Naive thymus-derived CD4-positive, alpha-beta T cell (primary cell): ENCODE results near the gene SRPRB. TPM values are rescaled to one million over a fixed set of nuclear protein-coding genes. Genes with fewer than 3 reads are reported as not detected.

ENCODE experiments used
- ATAC-seq: fragments of 150-1000 bp; cut with Tn5 transposase; 2 replicates; pipeline ENCODE4 v1.10.0; 2021; ENCODE audit warnings: mild to moderate bottlenecking, moderate library complexity
- CTCF ChIA-PET: fragments of 350-600 bp; sonication (Branson Sonifier 250); formaldehyde crosslinking; loops from one replicate; lab custom pipeline; 2021; ENCODE audit warnings: antibody characterized with exemption; lab: Charles Lee
- POLR2A ChIA-PET: fragments of 350-600 bp; sonication (Branson Sonifier 250); formaldehyde crosslinking; loops from one replicate; lab custom pipeline; 2021; ENCODE audit warnings: antibody characterized with exemption, inconsistent platforms; lab: Charles Lee
- DNase-seq, 9 donors: peaks; one replicate each; pipeline versions ENCODE4 v3.0.0 to v3.0.0-alpha.2; 2020 to 2022; ENCODE audit warnings: mixed read lengths in 1 of 9
- H3K27ac ChIP-seq: one replicate; pipeline ENCODE4 v1.7.0; 2013; ENCODE audit warnings: mild to moderate bottlenecking, low read depth, low read length, moderate library complexity
- H3K27me3 ChIP-seq, 2 donors: one replicate each; pipeline ENCODE4 v1.7.0; 2013; ENCODE audit warnings: low read length in 2 of 2, mild to moderate bottlenecking in 2 of 2, moderate library complexity in 2 of 2; ENCODE audit not compliant: control insufficient read depth in 2 of 2, insufficient read depth in 2 of 2
- H3K36me3 ChIP-seq, 3 experiments: 1 replicate in 2 of 3; 2 replicates in 1 of 3; pipeline ENCODE4 v1.7.0; 2013; ENCODE audit warnings: low read length in 3 of 3, mild to moderate bottlenecking in 3 of 3, moderate library complexity in 1 of 3; ENCODE audit not compliant: insufficient read depth in 3 of 3, control insufficient read depth in 2 of 3
- H3K4me1 ChIP-seq, 2 donors: one replicate each; pipeline ENCODE4 v1.7.0; 2013; ENCODE audit warnings: low read length in 2 of 2, mild to moderate bottlenecking in 2 of 2, moderate library complexity in 1 of 2; ENCODE audit not compliant: control insufficient read depth in 2 of 2, insufficient read depth in 2 of 2
- H3K4me3 ChIP-seq: 2 replicates; pipeline ENCODE4 v1.7.0; 2013; ENCODE audit warnings: mild to moderate bottlenecking, low read length
- H3K9me3 ChIP-seq, 3 experiments: 1 replicate in 2 of 3; 2 replicates in 1 of 3; pipeline ENCODE4 v1.7.0; 2013; ENCODE audit warnings: low read length in 3 of 3; ENCODE audit not compliant: control insufficient read depth in 2 of 3
- H3K27ac Mint-ChIP-seq, 9 donors: one replicate each; pipeline ENCODE4 v1.8.0; 2020 to 2022; ENCODE audit warnings: mixed read lengths in 9 of 9, mild to moderate bottlenecking in 8 of 9, moderate library complexity in 5 of 9, inconsistent platforms in 2 of 9
- H3K27me3 Mint-ChIP-seq, 5 donors: one replicate each; pipeline ENCODE4 v1.8.0; 2021 to 2022; ENCODE audit warnings: mixed read lengths in 5 of 5, mild to moderate bottlenecking in 1 of 5
- H3K36me3 Mint-ChIP-seq, 5 donors: one replicate each; pipeline ENCODE4 v1.8.0; 2020 to 2022; ENCODE audit warnings: mixed read lengths in 5 of 5, mild to moderate bottlenecking in 3 of 5, inconsistent platforms in 1 of 5
- H3K4me1 Mint-ChIP-seq, 7 donors: one replicate each; pipeline ENCODE4 v1.8.0; 2020 to 2022; ENCODE audit warnings: mixed read lengths in 7 of 7, mild to moderate bottlenecking in 3 of 7, inconsistent platforms in 1 of 7
- H3K4me3 Mint-ChIP-seq, 10 donors: one replicate each; pipeline ENCODE4 v1.8.0; 2020 to 2022; ENCODE audit warnings: mild to moderate bottlenecking in 10 of 10, mixed read lengths in 10 of 10, moderate library complexity in 6 of 10, inconsistent platforms in 2 of 10
- H3K9me3 Mint-ChIP-seq, 11 donors: one replicate each; pipeline ENCODE4 v1.8.0; 2020 to 2022; ENCODE audit warnings: mixed read lengths in 11 of 11, mild to moderate bottlenecking in 4 of 11, inconsistent platforms in 1 of 11, moderate library complexity in 1 of 11
- intact Hi-C, 2 donors: fragments of 100-400 bp; cut with micrococcal nuclease; formaldehyde crosslinking; loops; one replicate each; pipeline ENCODE4 v1.15.1; 2023
- polyA plus RNA-seq, 2 donors: library from polyadenylated mRNA; unstranded; fragments of 300-500 nt; fragmentation: Illumina TruSeq; gene quantifications; one replicate each; pipeline ENCODE4 v1.2.3, GENCODE V29; 2021
- total RNA-seq, 6 experiments: library from RNA in 5 of 6; stranded (reverse) in 5 of 6; gene quantifications; 1 replicate in 5 of 6; 2 replicates in 1 of 6; pipeline ENCODE4 v1.2.3 and lab custom pipeline; 2021 to 2026

SRPRB gene
- total and polyA plus RNA-seq, 7 experiments from 2014 or later = 27.4 to 63.3 (median 37.4) TPM

GRCh38 chr3:133850034-133850433, 44.4 kb downstream of the SRPRB start:
- H3K27me3 Mint-ChIP-seq = peaks cover 0 to 23% (median 0%) of the 10 kb centered on the region in 5 donors
- Histone ChIP-seq H3K4me1 (no peaks in the 10 kb centered on the region), H3K27ac (no peak overlapping the region), H3K4me3 (no peak overlapping the region), H3K9me3 (no peaks in the 10 kb centered on the region), H3K27me3 (no peaks in the 10 kb centered on the region), H3K36me3 (no peaks in the 10 kb centered on the region)
- CTCF ChIA-PET = interaction anchor here (0.7 kb wide), 1 partner anchor 25 kb away, joined by 5 read pairs; no protein-coding TSS in a partner anchor
- intact Hi-C loops = no loop called here
- no peak overlapping the region for H3K27ac Mint-ChIP-seq
- peaks cover 0 to 8% (median 0%) of the 10 kb centered on the region in 11 donors for H3K9me3 Mint-ChIP-seq
- ATAC-seq (no peak), DNase-seq (no peak)
- no peak overlapping the region for H3K4me3 Mint-ChIP-seq
- no peaks in the 10 kb centered on the region for H3K4me1 Mint-ChIP-seq
- no peaks in the 10 kb centered on the region for H3K36me3 Mint-ChIP-seq
- POLR2A ChIA-PET = no interaction called here

DNA sequence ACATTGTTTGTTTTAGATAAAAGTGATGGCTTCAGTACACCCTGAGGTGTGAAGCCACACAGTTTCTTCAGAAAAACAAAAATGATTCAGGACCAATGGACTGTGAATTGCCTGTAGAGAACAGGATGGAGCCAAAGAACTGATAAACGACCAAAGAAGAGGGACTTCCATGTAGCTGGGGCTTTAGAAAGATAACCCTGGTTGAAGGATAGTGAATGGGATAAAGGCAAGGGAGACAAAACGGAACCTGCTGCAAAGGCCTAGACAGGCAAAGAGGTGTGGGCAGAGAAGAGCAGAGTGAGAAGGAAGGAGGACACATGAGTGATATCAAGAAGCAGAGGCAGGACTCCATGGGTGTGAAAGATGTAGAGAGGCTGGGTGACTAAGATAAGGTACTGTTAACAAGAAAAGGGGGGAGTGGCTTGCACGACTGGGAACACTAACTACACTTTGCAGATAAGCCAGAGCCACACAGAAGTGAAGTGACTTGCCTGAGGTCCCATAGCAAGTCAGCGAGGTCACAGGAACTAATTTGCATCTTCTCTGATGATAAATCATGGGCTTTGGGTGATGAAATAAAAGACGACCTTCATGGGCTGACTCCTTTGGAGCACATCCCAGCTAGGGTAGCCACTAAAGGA, 45.8 kb downstream of the SRPRB start:
- ATAC-seq = no peak
- peaks cover 0 to 8% (median 0%) of the 10 kb centered on the region in 11 donors for H3K9me3 Mint-ChIP-seq
- CTCF ChIA-PET = no interaction called here
- no peak overlapping the region for H3K27ac ChIP-seq
- peaks cover 0 to 22% (median 0%) of the 10 kb centered on the region in 5 donors for H3K27me3 Mint-ChIP-seq
- H3K9me3 ChIP-seq = no peaks in the 10 kb centered on the region
- no peak for DNase-seq
- no peak overlapping the region for H3K4me3 Mint-ChIP-seq
- H3K27ac Mint-ChIP-seq = no peak overlapping the region
- no peaks in the 10 kb centered on the region for H3K36me3 ChIP-seq
- no peaks in the 10 kb centered on the region for H3K4me1 Mint-ChIP-seq
- H3K27me3 ChIP-seq = no peaks in the 10 kb centered on the region
- intact Hi-C loops = no loop called here
- POLR2A ChIA-PET = no interaction called here
- no peak overlapping the region for H3K4me3 ChIP-seq
- no peaks in the 10 kb centered on the region for H3K4me1 ChIP-seq
- no peaks in the 10 kb centered on the region for H3K36me3 Mint-ChIP-seq

DNA sequence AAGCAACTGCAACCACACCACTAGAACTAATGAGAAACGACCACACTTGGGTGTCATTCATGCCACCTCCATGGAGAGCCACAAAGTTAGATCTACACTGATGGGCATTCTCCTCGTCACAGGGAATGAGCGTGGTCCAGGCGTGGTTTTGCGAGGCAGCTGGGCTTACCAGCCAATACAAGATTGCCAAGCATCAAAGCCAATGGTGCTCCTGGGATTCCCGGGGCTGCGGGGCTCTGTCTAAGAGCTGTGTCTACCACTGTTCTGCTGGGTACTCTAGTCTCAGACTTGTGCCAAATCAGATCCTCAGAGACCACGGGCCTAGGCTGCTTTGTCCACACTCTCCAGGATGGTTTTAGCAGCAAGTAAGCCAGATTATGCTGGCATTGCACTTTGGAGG, 46.3 kb downstream of the SRPRB start:
- H3K27ac Mint-ChIP-seq = no peak overlapping the region
- intact Hi-C loops = no loop called here
- ATAC-seq (no peak), DNase-seq (no peak)
- Histone ChIP-seq H3K4me1 (no peaks in the 10 kb centered on the region), H3K4me3 (no peak overlapping the region), H3K27me3 (no peaks in the 10 kb centered on the region), H3K36me3 (no peaks in the 10 kb centered on the region), H3K9me3 (no peaks in the 10 kb centered on the region), H3K27ac (no peak overlapping the region)
- peaks cover 0 to 8% (median 0%) of the 10 kb centered on the region in 11 donors for H3K9me3 Mint-ChIP-seq
- no peaks in the 10 kb centered on the region for H3K36me3 Mint-ChIP-seq
- H3K4me1 Mint-ChIP-seq = no peaks in the 10 kb centered on the region
- H3K4me3 Mint-ChIP-seq = no peak overlapping the region
- H3K27me3 Mint-ChIP-seq = peaks cover 0 to 20% (median 0%) of the 10 kb centered on the region in 5 donors
- ChIA-PET POLR2A (no interaction called here), CTCF (no interaction called here)

DNA sequence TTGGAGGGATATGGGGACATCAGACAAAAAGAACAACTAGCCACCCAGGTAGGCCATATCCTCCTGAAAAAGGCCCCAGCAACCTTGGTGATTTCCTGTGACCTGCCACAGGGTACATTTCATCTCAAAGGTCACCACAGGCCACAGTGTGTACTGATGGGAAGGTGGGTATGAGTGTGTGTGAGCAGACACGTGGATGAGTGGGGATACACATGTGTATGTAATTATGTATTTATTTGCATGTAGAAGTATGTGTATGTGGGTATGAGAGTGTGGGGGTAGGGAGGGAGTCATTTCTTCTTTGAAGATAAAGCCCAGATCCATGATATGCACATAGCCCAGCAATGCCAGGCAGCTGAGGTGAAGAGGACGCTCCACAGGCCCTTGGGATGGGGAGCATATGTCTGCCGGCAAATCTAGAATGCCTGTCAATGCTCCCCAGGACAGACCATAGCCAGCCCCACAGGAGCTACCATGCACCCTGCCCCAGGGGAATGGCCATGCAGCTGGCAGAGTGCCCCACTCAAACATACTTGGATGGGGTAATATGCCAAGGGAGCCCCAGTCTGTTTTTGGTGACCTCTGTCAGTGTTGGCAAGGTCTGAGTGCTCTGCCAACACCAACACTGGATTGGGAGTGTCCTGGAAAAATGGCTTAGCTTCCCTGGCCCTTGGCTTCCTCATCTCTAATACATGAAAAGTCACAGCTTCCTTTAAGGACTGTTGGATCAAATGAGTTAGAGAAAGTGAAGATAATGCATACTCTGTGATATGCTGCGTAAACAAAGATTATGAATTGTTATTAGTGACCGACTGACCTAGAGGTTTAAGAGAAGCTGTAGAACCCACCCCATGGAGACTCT, 47.7 kb downstream of the SRPRB start:
- ChIA-PET CTCF (no interaction called here), POLR2A (no interaction called here)
- no peaks in the 10 kb centered on the region for H3K9me3 ChIP-seq
- no peaks in the 10 kb centered on the region for H3K36me3 Mint-ChIP-seq
- no peaks in the 10 kb centered on the region for H3K36me3 ChIP-seq
- H3K4me1 Mint-ChIP-seq = peaks cover 0 to 6% (median 0%) of the 10 kb centered on the region in 7 donors
- H3K4me3 ChIP-seq = no peak overlapping the region
- H3K4me1 ChIP-seq = no peaks in the 10 kb centered on the region
- no peak overlapping the region for H3K4me3 Mint-ChIP-seq
- H3K27ac ChIP-seq = no peak overlapping the region
- peaks cover 0 to 8% (median 0%) of the 10 kb centered on the region in 11 donors for H3K9me3 Mint-ChIP-seq
- H3K27ac Mint-ChIP-seq = no peak overlapping the region
- intact Hi-C loops = no loop called here
- DNase-seq (no peak), ATAC-seq (no peak)
- H3K27me3 Mint-ChIP-seq = peaks cover 0 to 8% (median 0%) of the 10 kb centered on the region in 5 donors
- no peaks in the 10 kb centered on the region for H3K27me3 ChIP-seq

DNA sequence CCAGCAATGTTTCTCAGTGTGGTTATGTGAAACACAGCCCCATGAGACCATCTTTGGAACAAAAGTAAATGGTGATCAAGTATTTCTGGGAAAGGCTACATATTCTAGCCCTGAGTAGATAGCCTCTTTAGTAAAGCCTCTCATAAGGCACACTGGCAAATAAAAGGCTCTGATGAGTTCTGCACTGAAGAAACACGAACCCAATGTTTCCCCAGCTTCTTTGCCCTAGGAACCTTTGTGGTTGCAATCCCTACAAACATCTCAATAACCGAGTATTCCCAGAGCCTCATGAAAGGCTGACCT, 48.3 kb downstream of the SRPRB start:
- H3K4me3 Mint-ChIP-seq = no peak overlapping the region

GRCh38 chr3:133854264-133855001, 48.8 kb downstream of the SRPRB start:
- no peaks in the 10 kb centered on the region for H3K9me3 ChIP-seq

More for the DNA sequence above, 48.3 kb downstream of the SRPRB start:
- Mint-ChIP-seq H3K27ac (no peak overlapping the region), H3K4me1 (peaks cover 0 to 6% (median 0%) of the 10 kb centered on the region in 7 donors), H3K27me3 (peaks cover 0 to 8% (median 0%) of the 10 kb centered on the region in 5 donors), H3K36me3 (no peaks in the 10 kb centered on the region), H3K9me3 (peaks cover 0 to 8% (median 0%) of the 10 kb centered on the region in 11 donors)
- no peak for ATAC-seq
- Histone ChIP-seq H3K27ac (no peak overlapping the region), H3K4me3 (no peak overlapping the region), H3K36me3 (no peaks in the 10 kb centered on the region), H3K4me1 (no peaks in the 10 kb centered on the region), H3K27me3 (no peaks in the 10 kb centered on the region), H3K9me3 (no peaks in the 10 kb centered on the region)
- POLR2A ChIA-PET = no interaction called here
- no peak for DNase-seq
- CTCF ChIA-PET = no interaction called here
- intact Hi-C loops = no loop called here

More at GRCh38 chr3:133854264-133855001, 48.8 kb downstream of the SRPRB start:
- intact Hi-C loops = no loop called here
- Mint-ChIP-seq H3K27ac (no peak overlapping the region), H3K9me3 (peaks cover 0 to 8% (median 0%) of the 10 kb centered on the region in 11 donors), H3K4me1 (peaks cover 0 to 6% (median 0%) of the 10 kb centered on the region in 7 donors), H3K36me3 (no peaks in the 10 kb centered on the region), H3K4me3 (no peak overlapping the region), H3K27me3 (peaks cover 0 to 5% (median 0%) of the 10 kb centered on the region in 5 donors)
- Histone ChIP-seq H3K36me3 (no peaks in the 10 kb centered on the region), H3K4me1 (no peaks in the 10 kb centered on the region), H3K4me3 (no peak overlapping the region), H3K27me3 (no peaks in the 10 kb centered on the region), H3K27ac (no peak overlapping the region)
- ChIA-PET CTCF (no interaction called here), POLR2A (no interaction called here)
- DNase-seq (no peak), ATAC-seq (no peak)
